GM23248 (cell line): ENCODE results near the gene CFC1.
"Not testable (repeated sequence)": the region's sequence is repeated elsewhere in the genome, so short reads cannot be mapped to it uniquely, and the experiment has no call there.

Source experiments
- EZH2 ChIP-seq: fragments of 200-600 bp; sonication (generic); IDR thresholded peaks from 2 replicates; pipeline ENCODE4 v1.6.1; 2018; ENCODE audit warnings: antibody characterized with exemption, mild to moderate bottlenecking; ENCODE audit not compliant: insufficient read depth, poor library complexity, severe bottlenecking
- EZH2phosphoT487 ChIP-seq: fragments of 200-600 bp; sonication (generic); IDR thresholded peaks from 2 replicates; pipeline ENCODE4 v1.6.1; 2018; ENCODE audit warnings: antibody characterized with exemption, moderate library complexity, mild to moderate bottlenecking, low read depth; ENCODE audit not compliant: insufficient read depth

DNA sequence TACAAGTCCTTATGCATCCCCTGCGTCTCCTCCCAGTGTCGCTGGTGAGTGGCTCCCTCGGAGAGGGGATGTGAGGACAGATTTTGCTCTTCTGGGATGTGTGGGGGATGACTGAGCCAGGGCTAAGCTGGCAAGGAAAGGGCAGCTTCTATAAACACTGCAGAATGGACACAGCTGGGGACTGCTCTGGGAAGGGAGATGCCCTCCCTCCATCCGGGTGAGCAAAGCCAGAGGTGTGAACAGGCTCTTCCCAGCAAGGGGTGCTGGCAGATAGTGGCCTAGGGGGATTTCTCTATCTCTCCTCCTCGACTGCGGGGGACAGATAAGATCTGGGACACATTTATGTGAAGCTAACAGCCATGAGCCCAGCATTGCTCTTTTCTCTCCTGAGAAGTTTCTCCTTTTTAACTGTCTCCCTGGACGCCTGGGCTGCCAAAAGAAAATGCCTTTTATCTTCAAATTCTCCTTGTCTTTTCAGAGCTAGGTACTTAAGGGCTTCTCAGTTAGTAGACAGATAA, 8.5 kb downstream of the CFC1 start:
- not testable (repeated sequence) for TF ChIP-seq EZH2, EZH2phosphoT487
